ENCODE measurements around the gene CUL3. TPM values are rescaled to one million over a fixed set of nuclear protein-coding genes. Genes with fewer than 3 reads are reported as not detected.

Gene CUL3
- polyA plus RNA-seq, 3 donors: 12.3 to 28.7 (median 12.9) TPM

DNA sequence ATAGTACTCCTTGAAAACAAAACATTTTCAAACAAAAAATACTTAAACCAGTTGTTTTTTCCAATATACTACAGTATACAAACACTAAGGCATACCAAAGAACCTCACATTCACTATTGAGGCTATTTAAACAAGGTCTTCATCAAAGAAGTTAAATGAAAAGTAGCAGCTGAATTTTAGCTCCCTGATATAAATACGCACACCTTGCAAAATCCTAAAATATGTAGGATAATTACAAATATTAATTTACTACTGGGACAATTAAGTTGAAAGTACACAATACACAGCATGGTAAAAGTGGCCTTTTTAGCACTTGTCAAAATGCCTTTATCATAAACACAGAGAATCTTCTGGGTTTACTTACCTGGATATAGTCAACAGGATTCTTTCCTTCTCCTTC lies 78.7 kb downstream of the CUL3 start:
- no peak for DNase-seq
- Mint-ChIP-seq H3K4me1 (peaks cover 2% of the 10 kb centered on the region), H3K27ac (no peak overlapping the region), H3K4me3 (no peak overlapping the region), H3K9me3 (no peaks in the 10 kb centered on the region), H3K36me3 (peaks cover 44 to 66% of the 10 kb centered on the region in 2 donors), H3K27me3 (ENCODE audit: low read depth in 3 of 3) (no peaks in the 10 kb centered on the region)
- H3K4me1 ChIP-seq (ENCODE audit: control insufficient read depth in 1 of 2, insufficient read depth in 2 of 2, low read length in 2 of 2): no peaks in the 10 kb centered on the region
- H3K4me3 ChIP-seq (replicated peaks in 1 of 3; ENCODE audit: low read depth in 2 of 3, low read length in 3 of 3): no peak overlapping the region
- peaks cover 54 to 80% of the 10 kb centered on the region in 2 donors for H3K36me3 ChIP-seq (replicated peaks in 1 of 2; ENCODE audit: control insufficient read depth in 1 of 2, insufficient read depth in 2 of 2, low read length in 2 of 2)
- H3K27ac ChIP-seq (ENCODE audit: low read depth in 1 of 2, low read length in 2 of 2): no peak overlapping the region
- no peaks in the 10 kb centered on the region for H3K9me3 ChIP-seq (replicated peaks in 1 of 2; ENCODE audit: control insufficient read depth in 1 of 2, insufficient read depth in 1 of 2, low read length in 2 of 2)
- H4K20me1 ChIP-seq (ENCODE audit: insufficient read depth, low read length): peaks cover 32% of the 10 kb centered on the region
- no CpG with 5 or more reads among the region's 1 CpG for WGBS (ENCODE audit: insufficient coverage)
- H3K27me3 ChIP-seq (ENCODE audit: control insufficient read depth in 2 of 2, insufficient read depth in 2 of 2, low read length in 2 of 2): no peaks in the 10 kb centered on the region
- no peak overlapping the region for H3K4me2 ChIP-seq (replicated peaks; ENCODE audit: extremely low read depth, low read length, poor library complexity, severe bottlenecking)
- no peaks in the 10 kb centered on the region for H3K79me2 ChIP-seq (ENCODE audit: insufficient read depth, low read length)
- intact Hi-C loops (cut with micrococcal nuclease): no loop called here
- no peak overlapping the region for H2AFZ ChIP-seq (ENCODE audit: insufficient read depth, low read depth, low read length, poor library complexity, severe bottlenecking)
- H3K9ac ChIP-seq (ENCODE audit: insufficient read depth, low read length, poor library complexity, severe bottlenecking): no peak overlapping the region
- TF ChIP-seq CTCF (IDR thresholded peaks at IDR 0.05): no peak

DNA sequence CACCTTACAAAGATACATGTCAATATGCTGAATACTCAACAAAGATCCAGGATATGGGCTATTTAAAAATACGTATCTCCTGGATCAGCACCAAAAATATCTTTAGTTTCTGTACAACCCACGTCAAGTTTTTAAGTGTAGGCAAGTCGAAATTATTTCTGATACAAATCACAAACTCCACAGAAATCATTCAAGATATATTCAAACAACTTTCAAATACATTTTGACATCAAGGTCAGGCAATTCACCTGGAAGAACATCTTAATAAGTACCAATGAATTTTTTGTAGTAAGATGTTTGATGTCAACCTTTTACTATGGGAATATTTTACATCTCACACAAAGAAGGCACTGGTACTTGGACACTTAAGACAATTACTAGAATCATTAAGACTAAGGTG lies 86.2 kb downstream of the CUL3 start:
- 100% methylated on average over 1 of the region's 3 CpGs for WGBS (ENCODE audit: insufficient coverage)
- no peak for DNase-seq
- H3K4me3 ChIP-seq (replicated peaks in 1 of 3; ENCODE audit: low read depth in 2 of 3, low read length in 3 of 3): no peak overlapping the region
- peaks cover 73 to 80% of the 10 kb centered on the region in 2 donors for H3K36me3 Mint-ChIP-seq
- no peaks in the 10 kb centered on the region for H3K27me3 Mint-ChIP-seq (ENCODE audit: low read depth in 3 of 3)
- TF ChIP-seq CTCF (IDR thresholded peaks at IDR 0.05): no peak
- intact Hi-C loops (cut with micrococcal nuclease): no loop called here
- H3K36me3 ChIP-seq (replicated peaks in 1 of 2; ENCODE audit: control insufficient read depth in 1 of 2, insufficient read depth in 2 of 2, low read length in 2 of 2): peaks cover 87 to 98% of the 10 kb centered on the region in 2 donors
- no peaks in the 10 kb centered on the region for H3K4me1 Mint-ChIP-seq
- no peaks in the 10 kb centered on the region for H3K27me3 ChIP-seq (ENCODE audit: control insufficient read depth in 2 of 2, insufficient read depth in 2 of 2, low read length in 2 of 2)
- H3K9me3 Mint-ChIP-seq: no peaks in the 10 kb centered on the region
- no peak overlapping the region for H3K27ac Mint-ChIP-seq
- H3K4me3 Mint-ChIP-seq: no peak overlapping the region
- H4K20me1 ChIP-seq (ENCODE audit: insufficient read depth, low read length): peaks cover 3% of the 10 kb centered on the region
- no peak overlapping the region for H3K27ac ChIP-seq (ENCODE audit: low read depth in 1 of 2, low read length in 2 of 2)
- H3K9me3 ChIP-seq (replicated peaks in 1 of 2; ENCODE audit: control insufficient read depth in 1 of 2, insufficient read depth in 1 of 2, low read length in 2 of 2): no peaks in the 10 kb centered on the region
- H3K9ac ChIP-seq (ENCODE audit: insufficient read depth, low read length, poor library complexity, severe bottlenecking): no peak overlapping the region
- H2AFZ ChIP-seq (ENCODE audit: insufficient read depth, low read depth, low read length, poor library complexity, severe bottlenecking): no peak overlapping the region
- no peaks in the 10 kb centered on the region for H3K79me2 ChIP-seq (ENCODE audit: insufficient read depth, low read length)
- H3K4me2 ChIP-seq (replicated peaks; ENCODE audit: extremely low read depth, low read length, poor library complexity, severe bottlenecking): no peak overlapping the region
- no peaks in the 10 kb centered on the region for H3K4me1 ChIP-seq (ENCODE audit: control insufficient read depth in 1 of 2, insufficient read depth in 2 of 2, low read length in 2 of 2)
